CD4-positive, alpha-beta T cell treated with Interleukin-15 for 1 hour (primary cell): ENCODE data around the gene BBOX1.
"Not testable (repeated sequence)": the region's sequence is repeated elsewhere in the genome, so short reads cannot be mapped to it uniquely, and the experiment has no call there.

Source experiments
- DNase-seq: peaks from one replicate; pipeline ENCODE4 v3.0.0-alpha.2; 2020

Gene BBOX1

DNA sequence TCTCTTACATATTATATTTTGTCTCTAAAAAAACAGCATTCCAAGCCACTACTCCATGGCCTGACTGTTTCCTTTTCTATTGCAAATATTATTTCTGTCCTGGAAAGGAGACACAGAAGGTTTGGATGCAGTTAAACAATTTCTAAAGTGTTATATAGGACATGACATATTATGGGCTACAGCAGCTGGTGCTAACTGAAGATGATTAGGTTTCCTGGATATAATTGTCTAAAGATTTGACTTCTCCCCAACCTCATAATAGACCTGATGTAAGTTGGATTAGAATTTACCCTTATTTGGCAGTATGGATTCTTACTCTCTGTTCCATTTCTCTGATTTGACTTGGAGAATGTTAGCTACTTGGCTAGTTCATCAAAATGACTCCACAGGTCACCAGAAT, 90.2 kb downstream of the BBOX1 start:
- no peak for DNase-seq

DNA sequence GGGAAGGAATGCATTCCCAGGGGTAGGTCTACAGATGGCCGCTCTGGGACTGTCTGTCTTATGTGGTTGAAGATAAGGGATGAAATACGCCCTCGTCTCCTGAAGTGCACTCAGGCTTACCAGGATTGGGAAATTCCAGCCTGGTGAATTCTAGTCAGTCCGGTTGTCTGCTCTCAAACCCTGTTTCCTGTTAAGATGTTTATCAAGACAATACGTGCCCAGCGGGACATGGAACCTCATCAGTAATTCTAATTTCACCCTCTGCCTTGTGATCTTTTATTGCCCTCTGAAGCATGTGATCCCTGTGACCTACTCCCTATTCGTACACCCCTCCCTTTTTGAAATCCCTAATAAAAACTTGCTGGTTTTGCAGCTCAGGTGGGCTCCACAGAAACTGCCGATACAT, 95.3 kb downstream of the BBOX1 start:
- not testable (repeated sequence) for DNase-seq

DNA sequence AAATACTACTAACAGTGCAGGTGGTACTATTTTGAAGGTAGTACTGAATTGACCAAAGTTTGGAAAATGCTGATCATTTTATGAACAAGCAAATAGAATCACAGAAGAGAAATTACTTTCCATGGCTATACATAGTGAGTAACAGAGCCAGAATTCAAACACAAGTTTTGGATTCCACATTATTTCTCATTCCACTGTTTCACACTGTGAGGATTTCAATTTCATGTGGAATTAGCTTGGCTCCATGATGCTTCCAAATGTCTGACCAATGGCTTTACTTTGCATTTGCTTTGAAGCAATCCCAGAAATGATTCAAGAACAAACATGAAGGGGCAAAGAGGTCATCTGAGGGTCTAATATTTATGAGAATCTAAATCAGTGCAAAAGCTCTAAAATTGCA, 98.1 kb downstream of the BBOX1 start:
- DNase-seq = no peak

- no peak for DNase-seq
Measured at GRCh38 chr11:27139742-27140367, 99.2 kb downstream of the BBOX1 start.

- no peak for DNase-seq
Measured at GRCh38 chr11:27141576-27141975, 101.0 kb downstream of the BBOX1 start.

DNA sequence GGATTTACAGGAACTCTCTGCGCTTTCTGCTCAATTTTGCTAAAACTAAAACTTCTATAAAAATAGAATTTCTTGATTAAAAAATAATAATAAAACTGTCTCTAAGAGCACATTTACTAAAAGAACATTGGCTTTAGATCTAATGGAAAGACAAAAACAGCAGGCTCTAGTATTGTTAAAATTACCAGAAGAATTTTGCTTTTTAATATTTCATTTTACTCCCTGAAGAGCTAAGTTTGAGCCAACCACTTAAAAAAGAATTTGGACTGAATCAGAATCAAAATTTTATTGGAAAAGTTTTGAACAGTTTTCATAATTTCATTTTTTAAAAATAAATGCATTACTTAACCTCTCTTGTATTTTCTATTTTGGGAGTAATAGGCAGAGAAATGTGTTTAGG, 107.3 kb downstream of the BBOX1 start:
- DNase-seq = no peak

- no peak for DNase-seq
Measured at GRCh38 chr11:27148506-27148905, 107.9 kb downstream of the BBOX1 start.

- no peak for DNase-seq
Measured at GRCh38 chr11:27150098-27150497, 109.5 kb downstream of the BBOX1 start.

DNA sequence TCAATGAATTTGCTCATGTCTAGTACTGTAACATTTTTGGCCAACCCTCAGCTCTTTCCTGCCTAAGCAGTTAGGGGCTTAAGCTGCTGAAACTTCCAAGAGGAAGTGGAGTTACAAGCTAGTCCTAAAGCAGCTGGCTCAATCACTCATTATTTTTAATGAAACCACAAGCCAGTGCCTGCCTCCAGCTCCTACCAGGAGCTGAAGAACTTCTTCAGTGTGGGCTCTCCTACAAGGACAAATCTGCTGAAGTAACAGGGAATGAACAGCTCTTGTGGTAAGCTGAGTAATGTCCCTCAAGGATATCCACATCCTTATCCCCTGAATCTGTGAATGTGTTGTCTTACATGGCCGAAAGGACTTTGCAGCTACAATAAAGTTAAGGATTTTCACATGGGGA, 112.5 kb downstream of the BBOX1 start:
- no peak for DNase-seq

- no peak for DNase-seq
Measured at GRCh38 chr11:27158456-27159334, 118.1 kb downstream of the BBOX1 start.

GRCh38 chr11:27159335-27159679, 118.7 kb downstream of the BBOX1 start:
- no peak for DNase-seq

DNA sequence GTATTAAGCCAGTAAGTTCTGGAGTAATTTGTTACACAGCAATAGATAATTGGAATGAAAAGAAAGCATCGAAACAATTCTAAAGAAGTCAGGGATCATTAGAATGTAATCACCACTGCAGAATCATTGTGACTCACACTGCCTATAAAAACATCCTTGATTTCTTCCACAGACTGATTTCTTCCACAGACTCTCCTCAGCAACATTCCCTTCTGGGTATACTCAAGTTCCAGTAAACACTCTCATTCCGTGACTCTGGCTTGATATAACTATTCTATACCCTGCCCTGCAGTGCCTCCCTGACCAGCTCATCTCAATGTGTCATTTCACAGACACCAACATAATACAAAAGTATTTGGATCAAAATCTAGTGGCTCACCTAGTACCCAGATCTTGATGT, 120.5 kb downstream of the BBOX1 start:
- DNase-seq = no peak

DNA sequence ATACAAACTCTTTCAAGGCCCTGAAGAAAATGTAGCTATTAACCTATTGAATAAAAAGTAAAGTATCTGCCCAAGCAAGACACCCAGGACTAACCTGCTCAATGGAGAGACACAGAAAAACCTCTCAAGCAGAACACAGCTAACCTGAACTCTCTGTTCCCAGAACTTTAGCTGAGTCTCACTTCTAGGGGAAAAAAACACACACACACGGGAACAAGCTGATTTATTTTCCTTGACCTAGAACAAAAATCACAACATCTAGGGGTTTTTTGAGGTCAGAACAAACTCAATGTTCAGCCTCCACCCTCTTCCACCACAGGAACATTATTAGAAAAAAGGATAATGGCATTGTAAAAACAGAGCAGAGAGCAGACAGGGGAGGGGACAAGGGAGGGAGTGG, 121.6 kb downstream of the BBOX1 start:
- no peak for DNase-seq

DNA sequence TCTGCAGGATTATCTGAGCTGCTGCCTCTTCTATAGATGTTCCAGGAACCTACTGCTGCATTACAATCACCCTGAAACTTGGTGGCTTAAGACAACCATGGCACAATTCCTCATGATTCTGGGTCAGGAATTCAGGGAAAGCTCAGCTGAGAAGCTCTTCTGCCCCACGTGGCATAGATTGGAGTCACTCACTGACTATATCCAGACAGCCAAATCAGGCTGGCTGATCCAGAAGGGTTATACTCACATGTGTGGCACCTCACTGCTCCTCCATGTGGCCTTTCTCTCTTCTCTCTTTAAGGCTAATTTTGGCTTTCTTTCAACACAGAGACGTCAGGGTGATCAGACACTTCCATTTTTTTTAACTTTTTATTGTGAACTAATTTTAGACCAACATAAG, 125.5 kb downstream of the BBOX1 start:
- no peak for DNase-seq

GRCh38 chr11:27171376-27171958, 130.9 kb downstream of the BBOX1 start:
- no peak for DNase-seq

GRCh38 chr11:27173545-27173944, 132.9 kb downstream of the BBOX1 start:
- no peak for DNase-seq

GRCh38 chr11:27174021-27174420, 133.4 kb downstream of the BBOX1 start:
- DNase-seq = no peak

DNA sequence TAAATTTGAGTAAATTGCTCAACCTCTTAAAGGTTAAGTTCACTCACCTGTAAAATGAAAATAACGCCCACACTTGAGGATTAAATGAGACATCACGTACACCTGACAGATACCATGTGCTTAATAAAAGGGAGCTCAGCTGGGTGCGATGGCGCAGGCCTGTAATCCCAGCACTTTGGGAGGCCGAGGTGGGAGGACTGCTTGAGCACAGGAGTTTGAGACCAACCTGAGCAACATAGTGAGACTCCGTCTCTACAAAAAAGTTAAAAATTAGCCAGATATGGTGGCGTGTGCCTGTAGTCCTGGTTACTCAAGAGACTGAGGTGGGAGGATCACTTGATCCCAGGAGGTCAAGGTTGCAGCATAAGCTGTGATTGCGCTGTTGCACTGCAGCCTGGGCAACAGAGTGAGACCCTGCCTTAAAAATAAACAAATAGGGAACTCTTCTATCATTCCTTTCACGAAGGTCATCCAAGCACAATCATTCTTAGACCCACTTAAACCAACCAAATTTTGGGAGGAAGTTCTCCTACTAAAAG, 134.1 kb downstream of the BBOX1 start:
- DNase-seq = no peak

DNA sequence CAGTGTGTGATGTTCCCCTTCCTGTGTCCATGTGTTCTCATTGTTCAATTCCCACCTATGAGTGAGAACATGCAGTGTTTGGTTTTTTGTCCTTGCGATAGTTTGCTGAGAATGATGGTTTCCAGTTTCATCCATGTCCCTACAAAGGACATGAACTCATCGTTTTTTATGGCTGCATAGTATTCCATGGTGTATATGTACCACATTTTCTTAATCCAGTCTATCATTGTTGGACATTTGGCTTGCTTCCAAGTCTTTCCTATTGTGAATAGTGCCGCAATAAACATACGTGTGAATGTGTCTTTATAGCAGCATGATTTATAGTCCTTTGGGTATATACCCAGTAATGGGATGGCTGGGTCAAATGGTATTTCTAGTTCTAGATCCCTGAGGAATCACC, 134.9 kb downstream of the BBOX1 start:
- not testable (repeated sequence) for DNase-seq
